GM19099 (cell line): ENCODE measurements around the gene CXCL5.

Experiments
- POLR2A ChIP-seq: IDR thresholded peaks from 3 replicates; pipeline ENCODE4 v1.6.1; 2011; ENCODE audit warnings: low read depth; ENCODE audit not compliant: insufficient read length; ENCODE audit errors: extremely low read depth

The CXCL5 gene

GRCh38 chr4:73991742-73992000, 6.8 kb downstream of the CXCL5 start:
- no peak for TF ChIP-seq POLR2A

GRCh38 chr4:73990988-73991741, 7.3 kb downstream of the CXCL5 start:
- TF ChIP-seq POLR2A, result no peak

- TF ChIP-seq POLR2A, result no peak
These were observed 8.5 kb downstream of the CXCL5 start for GRCh38 chr4:73989928-73990327.

DNA sequence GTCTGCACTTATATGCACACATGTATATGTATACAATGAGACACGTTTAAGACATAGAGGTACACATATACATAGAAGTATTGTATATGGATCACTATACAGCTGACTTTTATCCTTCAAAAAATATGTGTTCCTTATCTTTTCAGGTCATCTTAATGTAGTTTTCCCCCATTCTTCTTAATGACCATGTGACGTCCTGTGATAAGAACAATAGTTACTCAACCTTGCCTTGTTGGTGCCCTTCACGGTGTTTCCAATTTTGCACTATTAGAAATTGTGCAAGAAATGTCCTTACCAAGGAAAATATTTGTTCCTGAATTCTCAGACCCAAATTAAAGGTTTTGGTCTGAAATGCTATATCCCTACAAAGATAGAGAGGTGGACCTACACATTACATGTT, 9.4 kb downstream of the CXCL5 start:
- no peak for TF ChIP-seq POLR2A

GRCh38 chr4:73988061-73988460, 10.4 kb downstream of the CXCL5 start, which contains the start of gene PPBP:
TSS of gene PPBP (minus strand) at chr4:73988190. CDS start at chr4:73988103, 87 bp downstream.
- TF ChIP-seq POLR2A, result no peak

GRCh38 chr4:73985528-73985852, 13.0 kb downstream of the CXCL5 start:
- no peak for TF ChIP-seq POLR2A

DNA sequence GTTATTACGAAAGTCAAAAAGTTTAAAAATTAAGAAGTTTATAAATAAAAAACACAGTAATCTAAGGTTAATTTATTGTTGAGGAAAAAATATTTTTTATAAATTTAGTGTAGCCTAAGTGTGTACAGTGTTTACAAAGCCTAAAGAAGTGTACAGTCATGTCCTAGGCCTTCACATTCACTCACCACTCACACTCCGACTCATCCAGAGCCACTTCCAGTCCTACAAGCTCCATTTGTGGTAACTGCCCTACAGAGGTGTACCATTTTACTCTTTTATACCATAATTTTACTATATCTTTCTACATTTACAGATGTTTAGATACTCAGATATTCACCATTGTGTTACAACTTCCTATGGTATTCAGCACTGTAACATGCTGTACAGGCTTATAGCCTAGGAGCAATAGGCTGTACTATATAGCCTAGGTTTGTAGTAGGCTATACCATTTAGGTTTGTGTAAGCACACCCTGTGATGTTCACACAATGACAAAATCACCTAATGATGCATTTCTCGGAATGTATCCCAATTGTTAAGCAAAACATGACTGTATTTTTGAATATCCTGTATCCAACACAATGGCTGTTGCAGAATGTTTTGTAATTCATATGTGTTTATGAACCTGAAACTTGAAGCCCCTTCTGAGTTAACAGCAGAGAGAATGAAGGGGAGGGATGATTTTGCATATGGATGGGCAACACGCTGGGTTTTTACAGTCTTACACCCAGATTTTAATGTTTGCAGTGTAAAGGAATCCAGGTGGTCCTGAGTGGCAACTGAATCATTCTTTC, 13.5 kb downstream of the CXCL5 start:
- no peak for TF ChIP-seq POLR2A

- TF ChIP-seq POLR2A, result no peak
These were observed 19.0 kb downstream of the CXCL5 start for GRCh38 chr4:73979407-73979957.

GRCh38 chr4:73978886-73979285, 19.6 kb downstream of the CXCL5 start:
- TF ChIP-seq POLR2A, result no peak

DNA sequence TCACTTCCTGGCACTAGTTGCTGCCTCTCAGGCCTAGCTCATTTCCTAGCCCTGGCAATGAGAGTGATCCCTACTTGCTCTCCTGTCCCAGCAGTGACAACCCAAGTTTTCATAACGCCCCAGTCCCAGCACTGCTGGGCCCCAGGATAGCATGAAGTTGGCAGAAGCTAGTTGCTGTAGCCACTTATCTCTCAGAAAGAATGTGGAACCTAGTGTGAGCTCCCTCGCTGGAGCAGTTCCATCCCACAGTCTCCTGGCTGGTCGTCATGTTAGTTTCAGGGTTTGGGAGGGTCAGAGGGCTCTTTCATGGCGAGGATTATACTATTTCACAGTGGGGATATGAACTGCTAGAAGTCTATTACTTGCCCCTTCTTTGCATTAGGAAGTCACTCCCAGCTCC, 21.8 kb downstream of the CXCL5 start:
- TF ChIP-seq POLR2A, result no peak

GRCh38 chr4:73976217-73976616, 22.3 kb downstream of the CXCL5 start:
- TF ChIP-seq POLR2A, result no peak

GRCh38 chr4:73974352-73974751, 24.1 kb downstream of the CXCL5 start:
- no peak for TF ChIP-seq POLR2A

GRCh38 chr4:73970945-73971344, 27.5 kb downstream of the CXCL5 start:
- TF ChIP-seq POLR2A, result no peak

- no peak for TF ChIP-seq POLR2A
These were observed 28.5 kb downstream of the CXCL5 start for GRCh38 chr4:73970011-73970410.

- no peak for TF ChIP-seq POLR2A
These were observed 30.6 kb downstream of the CXCL5 start for GRCh38 chr4:73967866-73968265.
